Liver (tissue), 9 donors: Measurements from ENCODE around the gene PYGB. TPM values are rescaled to one million over a fixed set of nuclear protein-coding genes. Genes with fewer than 3 reads are reported as not detected.

ENCODE experiments used
- DNase-seq: peaks from one replicate; pipeline ENCODE4 v3.0.0-alpha.2; 2017; ENCODE audit warnings: low spot score
- H3K27ac ChIP-seq, 2 donors: one replicate each; pipeline ENCODE4 v1.7.0; 2013; ENCODE audit warnings: inconsistent platforms in 2 of 2, low read length in 2 of 2, control low read depth in 1 of 2, low read depth in 1 of 2, mild to moderate bottlenecking in 1 of 2
- H3K27me3 ChIP-seq, 4 donors: one replicate each; pipeline versions ENCODE4 v1.6.1 to v1.7.0; 2013; ENCODE audit warnings: low read length in 3 of 4, inconsistent platforms in 1 of 4, mild to moderate bottlenecking in 1 of 4, moderate library complexity in 1 of 4; ENCODE audit not compliant: control insufficient read depth in 4 of 4, insufficient read depth in 4 of 4
- H3K36me3 ChIP-seq, 4 donors: one replicate each; pipeline versions ENCODE4 v1.6.1 to v1.7.0; 2013; ENCODE audit warnings: low read length in 3 of 4, mild to moderate bottlenecking in 3 of 4, low read depth in 1 of 4, moderate library complexity in 1 of 4; ENCODE audit not compliant: control insufficient read depth in 4 of 4, insufficient read depth in 3 of 4
- H3K4me1 ChIP-seq, 4 donors: one replicate each; pipeline versions ENCODE4 v1.6.1 to v1.7.0; 2013; ENCODE audit warnings: low read length in 3 of 4, mild to moderate bottlenecking in 3 of 4, moderate library complexity in 1 of 4; ENCODE audit not compliant: control insufficient read depth in 4 of 4, insufficient read depth in 4 of 4
- H3K4me3 ChIP-seq, 3 donors: one replicate each; pipeline versions ENCODE4 v1.6.1 to v1.7.0; 2013; ENCODE audit warnings: low read length in 3 of 3, control low read depth in 1 of 3, low read depth in 1 of 3, mild to moderate bottlenecking in 1 of 3
- H3K9ac ChIP-seq, 2 donors: one replicate each; pipeline ENCODE4 v1.7.0; 2013; ENCODE audit warnings: low read length in 2 of 2, mild to moderate bottlenecking in 2 of 2, moderate library complexity in 2 of 2, control low read depth in 1 of 2, low read depth in 1 of 2
- H3K9me3 ChIP-seq, 4 donors: one replicate each; pipeline versions ENCODE4 v1.6.1 to v1.7.0; 2013; ENCODE audit warnings: low read length in 3 of 4; ENCODE audit not compliant: control insufficient read depth in 4 of 4
- EGR1 ChIP-seq, 2 donors: IDR thresholded peaks; 2 replicates each; pipeline ENCODE4 v1.6.1; 2016 to 2018; ENCODE audit warnings: antibody characterized with exemption in 2 of 2, low read depth in 2 of 2
- FOXA1 ChIP-seq: IDR thresholded peaks from 2 replicates; pipeline ENCODE4 v1.6.1; 2016; ENCODE audit warnings: antibody characterized with exemption
- FOXA2 ChIP-seq: IDR thresholded peaks from 2 replicates; pipeline ENCODE4 v1.6.1; 2016; ENCODE audit warnings: antibody characterized with exemption
- GABPA ChIP-seq, 2 donors: IDR thresholded peaks in 1 of 2; conservative IDR thresholded peaks in 1 of 2; 2 replicates each; pipeline ENCODE4 v1.6.1; 2016; ENCODE audit warnings: antibody characterized with exemption in 2 of 2, mild to moderate bottlenecking in 1 of 2, moderate library complexity in 1 of 2
- HNF4A ChIP-seq, 2 donors: conservative IDR thresholded peaks; 2 replicates each; pipeline ENCODE4 v1.6.1; 2016; ENCODE audit warnings: antibody characterized with exemption in 2 of 2, mild to moderate bottlenecking in 2 of 2
- HNF4G ChIP-seq: IDR thresholded peaks from 2 replicates; pipeline ENCODE4 v1.6.1; 2016; ENCODE audit warnings: antibody characterized with exemption
- JUND ChIP-seq, 2 donors: IDR thresholded peaks; 2 replicates each; pipeline ENCODE4 v1.6.1; 2016; ENCODE audit warnings: antibody characterized with exemption in 2 of 2
- NR2F2 ChIP-seq: IDR thresholded peaks from 2 replicates; pipeline ENCODE4 v1.6.1; 2016; ENCODE audit warnings: antibody characterized with exemption
- RAD21 ChIP-seq, 2 donors: IDR thresholded peaks; 2 replicates each; pipeline ENCODE4 v1.6.1; 2016; ENCODE audit warnings: antibody characterized with exemption in 2 of 2, mild to moderate bottlenecking in 2 of 2
- RXRA ChIP-seq, 2 donors: IDR thresholded peaks; 2 replicates each; pipeline ENCODE4 v1.6.1; 2017 to 2018; ENCODE audit warnings: antibody characterized with exemption in 2 of 2, mild to moderate bottlenecking in 1 of 2
- TAF1 ChIP-seq: conservative IDR thresholded peaks from 2 replicates; pipeline ENCODE4 v1.6.1; 2016; ENCODE audit warnings: antibody characterized with exemption, mild to moderate bottlenecking
- YY1 ChIP-seq: IDR thresholded peaks from 2 replicates; pipeline ENCODE4 v1.6.1; 2016; ENCODE audit warnings: antibody characterized with exemption, mild to moderate bottlenecking
- WGBS: extraction: QIAGEN DNeasy Blood & Tissue Kit; methylation state at CpG from one replicate; pipeline ENCODE4 v1.1.7; 2013; 5-methylcytosine and 5-hydroxymethylcytosine counted together
- polyA plus RNA-seq, 2 donors: library from polyadenylated mRNA; stranded (reverse) in 1 of 2; unstranded in 1 of 2; fragments of 200-250 nt in 1 of 2; fragments of >200 nt in 1 of 2; fragmentation: Nextera tagmentation in 1 of 2; extraction: Ambion mirVana in 1 of 2; gene quantifications; one replicate each; pipeline versions ENCODE4 v1.2.1 to v1.2.3, GENCODE V29; 2013 to 2015
- total RNA-seq, 2 donors: library from RNA; depleted of rRNA; stranded (reverse); fragments of >200 nt; gene quantifications; one replicate each; pipeline ENCODE4 v1.2.3, GENCODE V29; 2014
- TF ChIP-seq, protein P1 (sequence below): fragments of 150-350 bp; IDR thresholded peaks from 2 replicates; pipeline ENCODE4 v1.5.1; 2017; ENCODE audit warnings: improper control_type of control experiment, low read depth, low read length; ENCODE audit not compliant: missing input control
- TF ChIP-seq, protein P2 (sequence below): IDR thresholded peaks from 2 replicates; pipeline ENCODE4 v1.6.1; 2016; ENCODE audit warnings: antibody characterized with exemption
- TF ChIP-seq, protein P3 (sequence below): IDR thresholded peaks from 2 replicates; pipeline ENCODE4 v1.6.1; 2016; ENCODE audit warnings: antibody characterized with exemption
- TF ChIP-seq, protein P4 (sequence below): IDR thresholded peaks from 2 replicates; pipeline ENCODE4 v1.6.1; 2016; ENCODE audit warnings: antibody characterized with exemption
- donor health status: healthy.
- donor health status: healthy.
- donor health status: healthy.
- donor health status: healthy.
- donor health status: healthy.

Gene PYGB
- total and polyA plus RNA-seq, 4 donors = 3.6 to 11.7 (median 9.8) TPM

DNA sequence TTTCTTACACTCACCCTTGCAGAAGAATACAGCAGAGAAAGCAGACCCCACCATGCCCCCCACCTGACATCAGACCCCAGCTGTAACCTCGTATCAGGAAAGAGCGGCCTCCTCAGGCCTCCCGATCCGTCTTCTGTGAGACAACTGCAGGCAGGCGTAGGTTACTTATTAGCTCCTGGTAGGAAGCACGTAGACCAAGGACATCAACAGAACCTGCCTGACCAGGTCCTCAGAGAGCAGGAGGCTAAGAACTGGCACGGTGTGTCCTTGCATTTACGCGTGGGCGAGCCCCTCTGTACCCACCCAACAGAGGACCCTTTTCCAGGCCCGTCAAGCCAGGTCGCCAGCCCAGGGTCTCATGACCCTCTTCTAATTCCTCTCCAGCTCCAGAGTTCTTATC is 91.7 kb downstream of the PYGB start:
- Histone ChIP-seq H3K36me3 (no peaks in the 10 kb centered on the region), H3K9me3 (no peaks in the 10 kb centered on the region), H3K4me3 (no peak overlapping the region), H3K27ac (no peak overlapping the region), H3K9ac (no peak overlapping the region), H3K4me1 (peaks cover 4 to 27% (median 17%) of the 10 kb centered on the region in 4 donors), H3K27me3 (no peaks in the 10 kb centered on the region)
- DNase-seq = no peak
- 82% methylated on average over 12 of the region's 12 CpGs for WGBS
- TF ChIP-seq FOXA1 (no peak), JUND (IDR thresholded peaks at IDR 0.05) (no peak), HNF4A (conservative IDR thresholded peaks at IDR 0.05) (no peak), TAF1 (no peak), FOXA2 (no peak), NR2F2 (no peak), HNF4G (no peak), YY1 (no peak), GABPA (IDR thresholded peaks at IDR 0.05 in 1 of 2, conservative IDR thresholded peaks at IDR 0.05 in 1 of 2) (no peak), EGR1 (IDR thresholded peaks at IDR 0.05; ENCODE audit: low read depth in 2 of 2) (no peak), RAD21 (IDR thresholded peaks at IDR 0.05) (no peak)
- TF ChIP-seq, protein P1, sequence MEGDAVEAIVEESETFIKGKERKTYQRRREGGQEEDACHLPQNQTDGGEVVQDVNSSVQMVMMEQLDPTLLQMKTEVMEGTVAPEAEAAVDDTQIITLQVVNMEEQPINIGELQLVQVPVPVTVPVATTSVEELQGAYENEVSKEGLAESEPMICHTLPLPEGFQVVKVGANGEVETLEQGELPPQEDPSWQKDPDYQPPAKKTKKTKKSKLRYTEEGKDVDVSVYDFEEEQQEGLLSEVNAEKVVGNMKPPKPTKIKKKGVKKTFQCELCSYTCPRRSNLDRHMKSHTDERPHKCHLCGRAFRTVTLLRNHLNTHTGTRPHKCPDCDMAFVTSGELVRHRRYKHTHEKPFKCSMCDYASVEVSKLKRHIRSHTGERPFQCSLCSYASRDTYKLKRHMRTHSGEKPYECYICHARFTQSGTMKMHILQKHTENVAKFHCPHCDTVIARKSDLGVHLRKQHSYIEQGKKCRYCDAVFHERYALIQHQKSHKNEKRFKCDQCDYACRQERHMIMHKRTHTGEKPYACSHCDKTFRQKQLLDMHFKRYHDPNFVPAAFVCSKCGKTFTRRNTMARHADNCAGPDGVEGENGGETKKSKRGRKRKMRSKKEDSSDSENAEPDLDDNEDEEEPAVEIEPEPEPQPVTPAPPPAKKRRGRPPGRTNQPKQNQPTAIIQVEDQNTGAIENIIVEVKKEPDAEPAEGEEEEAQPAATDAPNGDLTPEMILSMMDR = no peak
- TF ChIP-seq, protein P2, sequence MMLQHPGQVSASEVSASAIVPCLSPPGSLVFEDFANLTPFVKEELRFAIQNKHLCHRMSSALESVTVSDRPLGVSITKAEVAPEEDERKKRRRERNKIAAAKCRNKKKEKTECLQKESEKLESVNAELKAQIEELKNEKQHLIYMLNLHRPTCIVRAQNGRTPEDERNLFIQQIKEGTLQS = no peak
- TF ChIP-seq, protein P3, sequence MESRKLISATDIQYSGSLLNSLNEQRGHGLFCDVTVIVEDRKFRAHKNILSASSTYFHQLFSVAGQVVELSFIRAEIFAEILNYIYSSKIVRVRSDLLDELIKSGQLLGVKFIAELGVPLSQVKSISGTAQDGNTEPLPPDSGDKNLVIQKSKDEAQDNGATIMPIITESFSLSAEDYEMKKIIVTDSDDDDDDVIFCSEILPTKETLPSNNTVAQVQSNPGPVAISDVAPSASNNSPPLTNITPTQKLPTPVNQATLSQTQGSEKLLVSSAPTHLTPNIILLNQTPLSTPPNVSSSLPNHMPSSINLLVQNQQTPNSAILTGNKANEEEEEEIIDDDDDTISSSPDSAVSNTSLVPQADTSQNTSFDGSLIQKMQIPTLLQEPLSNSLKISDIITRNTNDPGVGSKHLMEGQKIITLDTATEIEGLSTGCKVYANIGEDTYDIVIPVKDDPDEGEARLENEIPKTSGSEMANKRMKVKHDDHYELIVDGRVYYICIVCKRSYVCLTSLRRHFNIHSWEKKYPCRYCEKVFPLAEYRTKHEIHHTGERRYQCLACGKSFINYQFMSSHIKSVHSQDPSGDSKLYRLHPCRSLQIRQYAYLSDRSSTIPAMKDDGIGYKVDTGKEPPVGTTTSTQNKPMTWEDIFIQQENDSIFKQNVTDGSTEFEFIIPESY = no peak
- TF ChIP-seq, protein P4, sequence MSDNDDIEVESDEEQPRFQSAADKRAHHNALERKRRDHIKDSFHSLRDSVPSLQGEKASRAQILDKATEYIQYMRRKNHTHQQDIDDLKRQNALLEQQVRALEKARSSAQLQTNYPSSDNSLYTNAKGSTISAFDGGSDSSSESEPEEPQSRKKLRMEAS = no peak

GRCh38 chr20:25340380-25340779 is 92.5 kb downstream of the PYGB start:
- H3K4me1 ChIP-seq = peaks cover 4 to 27% (median 17%) of the 10 kb centered on the region in 4 donors
- no peaks in the 10 kb centered on the region for H3K36me3 ChIP-seq
- no peak overlapping the region for H3K27ac ChIP-seq
- no peak for TF ChIP-seq RXRA (IDR thresholded peaks at IDR 0.05)
- TF ChIP-seq, protein P3 = no peak
- no peak for TF ChIP-seq GABPA (IDR thresholded peaks at IDR 0.05 in 1 of 2, conservative IDR thresholded peaks at IDR 0.05 in 1 of 2)
- no peak for TF ChIP-seq TAF1
- TF ChIP-seq NR2F2 = no peak
- H3K27me3 ChIP-seq = no peaks in the 10 kb centered on the region
- H3K9me3 ChIP-seq = no peaks in the 10 kb centered on the region
- H3K4me3 ChIP-seq = no peak overlapping the region
- 78% methylated on average over 1 of the region's 1 CpG for WGBS
- H3K9ac ChIP-seq = no peak overlapping the region
- no peak for DNase-seq
